Hepatocyte (in vitro differentiated cells): ENCODE measurements around the gene GPHN.

Experiments used
- CTCF ChIP-seq: fragments of 200-600 bp; sonication (generic); IDR thresholded peaks from 2 replicates; pipeline ENCODE4 v1.5.1; 2016; ENCODE audit warnings: antibody characterized with exemption, mild to moderate bottlenecking; ENCODE audit not compliant: poor library complexity
- EZH2 ChIP-seq: fragments of 200-600 bp; sonication (generic); IDR thresholded peaks from 2 replicates; pipeline ENCODE4 v1.6.1; 2016; ENCODE audit warnings: antibody characterized with exemption, mild to moderate bottlenecking, borderline replicate concordance
- EZH2phosphoT487 ChIP-seq: fragments of 200-600 bp; sonication (generic); IDR thresholded peaks from one replicate; pipeline ENCODE4 v1.6.1; 2018; ENCODE audit warnings: antibody characterized with exemption, mild to moderate bottlenecking, low read depth, moderate library complexity; ENCODE audit not compliant: unreplicated experiment, severe bottlenecking

- TF ChIP-seq CTCF = no peak
- no peak for TF ChIP-seq EZH2
- TF ChIP-seq EZH2phosphoT487 = no peak
Observed at GRCh38 chr14:67079846-67080245, 571.9 kb downstream of the GPHN start.
